SIG-M5 treated with dmso at 0.1 percent for 504 hours (cell line): ENCODE data around the gene ARPC4.
"Not testable (repeated sequence)": the region's sequence is repeated elsewhere in the genome, so short reads cannot be mapped to it uniquely, and the experiment has no call there.

Experiments
- DNase-seq: peaks from one replicate; lab custom pipeline; 2025; ENCODE audit not compliant: unreplicated experiment; lab: John Stamatoyannopoulos, UW

The ARPC4 gene

GRCh38 chr3:9769426-9770275 is 23.2 kb upstream of the ARPC4 start, which contains the start of gene CAMK1:
Gene CAMK1, minus strand, starts transcription at chr3:9769947. Its CDS starts 2,198 bp downstream, at chr3:9767749.
- DNase-seq: peak; percentile 38

- DNase-seq: no peak
These were observed 22.5 kb upstream of the ARPC4 start for GRCh38 chr3:9770276-9770812.

- not testable (repeated sequence) for DNase-seq
These were observed 21.9 kb upstream of the ARPC4 start for GRCh38 chr3:9771007-9771406.

GRCh38 chr3:9776896-9777693 is 15.8 kb upstream of the ARPC4 start:
- DNase-seq: no peak

- DNase-seq: no peak
These were observed 15.2 kb upstream of the ARPC4 start for GRCh38 chr3:9777694-9778021.

GRCh38 chr3:9778143-9779074 is 14.5 kb upstream of the ARPC4 start:
- peak; percentile 58 for DNase-seq

GRCh38 chr3:9779075-9779593 is 13.7 kb upstream of the ARPC4 start:
- peak; percentile 28 for DNase-seq

GRCh38 chr3:9779721-9780457 is 13.0 kb upstream of the ARPC4 start:
- DNase-seq: peak; percentile 98

GRCh38 chr3:9780458-9780812 is 12.4 kb upstream of the ARPC4 start:
- DNase-seq: no peak

GRCh38 chr3:9780910-9781309 is 12.0 kb upstream of the ARPC4 start:
- DNase-seq: no peak

- peak; percentile 14 for DNase-seq
These were observed 11.3 kb upstream of the ARPC4 start for GRCh38 chr3:9781551-9781950.

- no peak for DNase-seq
These were observed 10.8 kb upstream of the ARPC4 start for GRCh38 chr3:9781978-9782603.

- peak; percentile 33 for DNase-seq
These were observed 10.1 kb upstream of the ARPC4 start for GRCh38 chr3:9782770-9783169.

- DNase-seq: no peak
These were observed 8.9 kb upstream of the ARPC4 start for GRCh38 chr3:9783954-9784353.

- no peak for DNase-seq
These were observed 7.9 kb upstream of the ARPC4 start for GRCh38 chr3:9784965-9785364.

- no peak for DNase-seq
These were observed 7.3 kb upstream of the ARPC4 start for GRCh38 chr3:9785602-9786001.

- DNase-seq: no peak
These were observed 6.6 kb upstream of the ARPC4 start for GRCh38 chr3:9786209-9786739.

GRCh38 chr3:9786825-9787669 is 5.8 kb upstream of the ARPC4 start:
- no peak for DNase-seq
